AG04450 (cell line): ENCODE measurements around the gene ABLIM3. TPM values are rescaled to one million over a fixed set of nuclear protein-coding genes. Genes with fewer than 3 reads are reported as not detected.

Source experiments
- CTCF ChIA-PET: fragments of 300-600, 350-600 bp; formaldehyde crosslinking; extraction: SDS; loops from one replicate; lab custom pipeline; 2022; ENCODE audit warnings: antibody characterized with exemption, inconsistent platforms; lab: Charles Lee
- POLR2A ChIA-PET: fragments of 350-600 bp; formaldehyde crosslinking; extraction: SDS; loops from one replicate; lab custom pipeline; 2021; ENCODE audit warnings: antibody characterized with exemption, inconsistent platforms; lab: Yijun Ruan, JAX
- DNase-seq: peaks from one replicate; pipeline ENCODE4 v3.0.0-alpha.2; 2011; ENCODE audit warnings: low read depth, low spot score
- H3K27ac ChIP-seq: one replicate; pipeline ENCODE4 v1.5.1; 2012; ENCODE audit warnings: low read depth, low read length, control low read depth
- H3K27me3 ChIP-seq: one replicate; pipeline ENCODE4 v1.6.0; 2012; ENCODE audit warnings: low read length; ENCODE audit not compliant: control insufficient read depth, insufficient read depth
- H3K4me3 ChIP-seq: 2 replicates; pipeline ENCODE4 v1.5.1; 2011; ENCODE audit warnings: mild to moderate bottlenecking, low read depth, low read length, control low read depth
- H3K9me3 ChIP-seq: 2 replicates; pipeline ENCODE4 v1.5.1; 2012; ENCODE audit warnings: low read length; ENCODE audit not compliant: control insufficient read depth, insufficient read depth
- polyA plus RNA-seq: library from polyadenylated mRNA; depleted of rRNA; stranded (reverse); fragments of >200 nt; gene quantifications from 2 replicates; pipeline ENCODE4 v1.2.3, GENCODE V29; 2011
- TF ChIP-seq, protein P1 (sequence below): IDR thresholded peaks from 2 replicates; pipeline ENCODE4 v1.5.1; 2011; ENCODE audit warnings: low read depth, low read length, control low read depth, inconsistent platforms

Gene ABLIM3
- polyA plus RNA-seq, 1 experiment = 52.6 TPM

DNA sequence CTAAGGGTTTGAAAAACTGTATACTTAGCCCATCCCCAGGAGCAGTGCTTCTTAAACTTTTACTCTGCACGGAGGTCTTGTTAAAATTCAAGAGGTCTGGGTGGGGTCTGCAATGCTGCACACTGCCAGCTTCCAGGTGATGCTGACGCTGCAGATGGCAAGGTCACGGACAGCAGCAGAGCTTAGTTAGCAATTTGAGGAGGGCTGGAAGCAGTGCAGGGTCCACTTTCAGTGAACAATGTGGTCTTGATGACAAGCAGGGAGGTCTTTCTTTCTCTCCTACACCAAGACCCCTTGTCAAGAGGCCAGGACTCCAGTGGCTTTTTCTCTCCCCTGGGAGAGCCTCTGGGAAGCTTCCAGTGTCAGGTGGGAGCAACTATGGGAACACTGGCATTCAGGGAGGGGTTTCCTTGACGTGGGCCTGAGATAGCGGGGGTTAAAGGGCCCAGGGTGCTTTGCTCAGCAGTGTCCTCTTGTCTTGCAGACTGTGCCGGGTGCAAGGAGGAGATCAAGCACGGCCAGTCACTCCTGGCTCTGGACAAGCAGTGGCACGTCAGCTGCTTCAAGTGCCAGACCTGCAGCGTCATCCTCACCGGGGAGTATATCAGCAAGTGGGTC, 65.3 kb downstream of the ABLIM3 start:
- no peaks in the 10 kb centered on the region for H3K27me3 ChIP-seq
- POLR2A ChIA-PET = interaction anchor here (0.6 to 1.5 kb wide), 2 partner anchors 16 to 42 kb away, joined by 4 to 6 read pairs; no protein-coding TSS in a partner anchor
- H3K4me3 ChIP-seq = no peak overlapping the region
- CTCF ChIA-PET = no interaction called here
- TF ChIP-seq, protein P1, sequence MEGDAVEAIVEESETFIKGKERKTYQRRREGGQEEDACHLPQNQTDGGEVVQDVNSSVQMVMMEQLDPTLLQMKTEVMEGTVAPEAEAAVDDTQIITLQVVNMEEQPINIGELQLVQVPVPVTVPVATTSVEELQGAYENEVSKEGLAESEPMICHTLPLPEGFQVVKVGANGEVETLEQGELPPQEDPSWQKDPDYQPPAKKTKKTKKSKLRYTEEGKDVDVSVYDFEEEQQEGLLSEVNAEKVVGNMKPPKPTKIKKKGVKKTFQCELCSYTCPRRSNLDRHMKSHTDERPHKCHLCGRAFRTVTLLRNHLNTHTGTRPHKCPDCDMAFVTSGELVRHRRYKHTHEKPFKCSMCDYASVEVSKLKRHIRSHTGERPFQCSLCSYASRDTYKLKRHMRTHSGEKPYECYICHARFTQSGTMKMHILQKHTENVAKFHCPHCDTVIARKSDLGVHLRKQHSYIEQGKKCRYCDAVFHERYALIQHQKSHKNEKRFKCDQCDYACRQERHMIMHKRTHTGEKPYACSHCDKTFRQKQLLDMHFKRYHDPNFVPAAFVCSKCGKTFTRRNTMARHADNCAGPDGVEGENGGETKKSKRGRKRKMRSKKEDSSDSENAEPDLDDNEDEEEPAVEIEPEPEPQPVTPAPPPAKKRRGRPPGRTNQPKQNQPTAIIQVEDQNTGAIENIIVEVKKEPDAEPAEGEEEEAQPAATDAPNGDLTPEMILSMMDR = no peak
- DNase-seq = no peak
- peak overlapping the region; percentile 95 for H3K27ac ChIP-seq
- H3K9me3 ChIP-seq = no peaks in the 10 kb centered on the region

DNA sequence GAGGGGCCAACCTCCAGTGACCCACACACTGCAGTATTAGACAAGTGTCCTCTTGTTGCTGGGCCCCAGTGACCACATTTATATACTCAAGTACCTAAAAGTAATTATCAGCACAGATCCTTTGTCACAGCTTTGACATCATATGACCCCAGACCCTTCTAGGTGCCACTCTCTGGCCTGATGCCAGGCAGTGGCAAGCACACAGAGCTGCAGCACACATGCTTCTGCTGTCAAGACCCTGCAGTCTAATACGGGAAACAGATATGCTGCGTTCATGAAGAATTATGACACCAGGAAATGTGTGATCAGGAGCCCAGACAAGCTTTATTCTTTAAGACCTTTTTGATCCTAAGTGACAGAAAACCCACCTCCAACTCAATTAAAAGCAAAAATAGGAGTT, 66.5 kb downstream of the ABLIM3 start:
- POLR2A ChIA-PET = no interaction called here
- Histone ChIP-seq H3K27ac (no peak overlapping the region), H3K4me3 (no peak overlapping the region), H3K27me3 (no peaks in the 10 kb centered on the region), H3K9me3 (no peaks in the 10 kb centered on the region)
- TF ChIP-seq, protein P1 = no peak
- CTCF ChIA-PET = interaction anchor here (0.9 kb wide), 1 partner anchor 15 kb away, joined by 7 read pairs; no protein-coding TSS in a partner anchor
- DNase-seq = no peak

DNA sequence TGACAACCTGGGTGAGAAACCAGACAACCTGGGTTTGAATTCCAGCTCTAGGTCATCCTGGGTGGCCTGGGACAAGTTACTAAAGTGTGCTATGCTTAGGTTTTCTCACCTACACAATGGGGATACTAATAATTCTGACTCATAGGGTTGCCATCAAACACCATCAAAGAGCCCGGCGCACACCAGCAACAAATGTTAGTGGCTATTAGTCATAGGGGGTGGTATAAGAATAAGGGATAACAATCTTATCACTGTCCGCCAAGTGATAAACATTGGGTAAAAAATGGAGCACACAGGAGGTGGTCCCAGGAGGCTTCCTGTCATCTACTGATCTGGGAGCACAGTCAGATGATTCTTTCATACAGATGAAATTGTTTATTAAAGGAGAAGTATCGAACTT, 68.9 kb downstream of the ABLIM3 start:
- no peaks in the 10 kb centered on the region for H3K9me3 ChIP-seq
- DNase-seq = peak; percentile 42
- H3K27ac ChIP-seq = peak overlapping the region; percentile 97
- no peaks in the 10 kb centered on the region for H3K27me3 ChIP-seq
- CTCF ChIA-PET = interaction anchor here (1.6 kb wide), 1 partner anchor 69 kb away, joined by 7 read pairs; the partner anchor contains the start of gene ABLIM3
- POLR2A ChIA-PET = no interaction called here
- no peak overlapping the region for H3K4me3 ChIP-seq
- TF ChIP-seq, protein P1 = no peak

DNA sequence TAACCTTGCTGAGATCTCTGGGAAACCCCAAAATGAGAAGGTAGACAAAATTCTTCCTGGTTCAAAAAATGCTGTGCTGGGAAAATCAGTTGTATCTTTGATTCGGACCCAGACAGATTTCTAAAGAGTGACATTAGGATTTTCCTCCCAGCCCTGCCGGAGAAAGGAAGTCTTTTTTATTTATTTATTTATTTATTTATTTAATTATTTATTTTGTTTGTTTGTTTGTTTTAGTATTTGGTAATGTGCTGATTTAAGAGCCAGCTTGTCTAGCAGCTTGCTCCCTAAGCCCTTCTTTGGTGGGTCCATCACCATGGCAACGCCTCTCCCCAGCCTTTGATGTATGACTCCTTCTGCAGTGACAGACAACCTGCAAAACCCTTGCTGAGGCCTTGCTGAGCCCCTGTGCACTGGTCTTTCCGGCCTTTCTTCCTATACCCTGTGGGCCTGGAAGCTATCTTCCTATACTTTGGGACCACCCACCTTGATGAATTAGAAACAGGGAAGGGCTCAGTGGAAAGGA, 69.7 kb downstream of the ABLIM3 start:
- Histone ChIP-seq H3K27me3 (no peaks in the 10 kb centered on the region), H3K9me3 (no peaks in the 10 kb centered on the region), H3K27ac (peak overlapping the region; percentile 97), H3K4me3 (no peak overlapping the region)
- CTCF ChIA-PET = no interaction called here
- TF ChIP-seq, protein P1 = no peak
- POLR2A ChIA-PET = interaction anchor here (1.6 kb wide), 1 partner anchor 18 kb away, joined by 4 read pairs; no protein-coding TSS in a partner anchor
- no peak for DNase-seq

DNA sequence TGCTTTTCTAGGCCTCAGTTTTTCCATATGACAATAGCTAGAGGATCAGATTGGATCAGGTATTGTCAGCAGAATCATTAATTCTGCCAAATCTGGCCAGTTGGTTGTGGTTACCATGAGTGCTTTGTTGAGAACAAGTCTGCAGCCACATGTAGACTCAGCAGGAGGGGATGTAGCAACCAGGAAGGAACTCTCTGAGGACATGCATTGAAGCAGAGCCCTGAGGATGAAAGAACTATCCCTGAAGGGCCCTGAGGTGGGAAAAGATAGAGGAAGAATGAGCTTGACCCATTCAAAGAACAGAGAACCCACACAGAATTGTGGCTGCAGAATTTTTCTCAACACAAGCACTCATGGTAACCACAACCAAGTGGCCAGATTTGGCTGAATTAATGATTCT, 70.3 kb downstream of the ABLIM3 start:
- CTCF ChIA-PET = interaction anchor here (0.9 to 2.4 kb wide), 3 partner anchors 67 to 81 kb away, joined by 3 to 8 read pairs (median 4); partner anchors contain the start of gene ABLIM3
- H3K9me3 ChIP-seq = no peaks in the 10 kb centered on the region
- TF ChIP-seq, protein P1 = no peak
- DNase-seq = peak; percentile 21
- POLR2A ChIA-PET = interaction anchor here (0.6 to 1.6 kb wide), 9 partner anchors 10 to 298 kb away, joined by 3 to 10 read pairs (median 4); no protein-coding TSS in a partner anchor
- H3K27me3 ChIP-seq = no peaks in the 10 kb centered on the region
- no peak overlapping the region for H3K4me3 ChIP-seq
- peak overlapping the region; percentile 97 for H3K27ac ChIP-seq
